Measurements from ENCODE around the gene RCC1.

GRCh38 chr1:28565726-28566125 lies 59.9 kb downstream of the RCC1 start:
- TF ChIP-seq, protein P1, sequence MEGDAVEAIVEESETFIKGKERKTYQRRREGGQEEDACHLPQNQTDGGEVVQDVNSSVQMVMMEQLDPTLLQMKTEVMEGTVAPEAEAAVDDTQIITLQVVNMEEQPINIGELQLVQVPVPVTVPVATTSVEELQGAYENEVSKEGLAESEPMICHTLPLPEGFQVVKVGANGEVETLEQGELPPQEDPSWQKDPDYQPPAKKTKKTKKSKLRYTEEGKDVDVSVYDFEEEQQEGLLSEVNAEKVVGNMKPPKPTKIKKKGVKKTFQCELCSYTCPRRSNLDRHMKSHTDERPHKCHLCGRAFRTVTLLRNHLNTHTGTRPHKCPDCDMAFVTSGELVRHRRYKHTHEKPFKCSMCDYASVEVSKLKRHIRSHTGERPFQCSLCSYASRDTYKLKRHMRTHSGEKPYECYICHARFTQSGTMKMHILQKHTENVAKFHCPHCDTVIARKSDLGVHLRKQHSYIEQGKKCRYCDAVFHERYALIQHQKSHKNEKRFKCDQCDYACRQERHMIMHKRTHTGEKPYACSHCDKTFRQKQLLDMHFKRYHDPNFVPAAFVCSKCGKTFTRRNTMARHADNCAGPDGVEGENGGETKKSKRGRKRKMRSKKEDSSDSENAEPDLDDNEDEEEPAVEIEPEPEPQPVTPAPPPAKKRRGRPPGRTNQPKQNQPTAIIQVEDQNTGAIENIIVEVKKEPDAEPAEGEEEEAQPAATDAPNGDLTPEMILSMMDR (IDR thresholded peaks at IDR 0.05) = no peak
- TF ChIP-seq POLR2A (IDR thresholded peaks at IDR 0.05) = no peak
